DOHH2 (cell line): ENCODE results near the gene PPIE.

Source experiments
- CTCF ChIP-seq: fragments of 200-600 bp; sonication (generic); IDR thresholded peaks from one replicate; pipeline ENCODE4 v1.5.1; 2014; ENCODE audit warnings: antibody characterized with exemption, mild to moderate bottlenecking, low read depth, low read length; ENCODE audit not compliant: poor library complexity, severe bottlenecking
- EZH2phosphoT487 ChIP-seq: fragments of 200-600 bp; sonication (generic); IDR thresholded peaks from 2 replicates; pipeline ENCODE4 v1.6.1; 2017; ENCODE audit warnings: borderline replicate concordance, mild to moderate bottlenecking, antibody characterized with exemption, low read length, moderate library complexity, mixed read lengths

- TF ChIP-seq CTCF: no peak
- no peak for TF ChIP-seq EZH2phosphoT487
These were observed 74.2 kb downstream of the PPIE start for GRCh38 chr1:39812913-39813312.
